ENCODE results near the gene FOXD1.

Gene FOXD1

GRCh38 chr5:73445665-73446630 lies 2.6 kb downstream of the FOXD1 start:
- no peaks in the 10 kb centered on the region for H3K9me3 ChIP-seq (ENCODE audit: insufficient read depth, low read depth, low read length)
- H3K4me1 ChIP-seq (ENCODE audit: insufficient read depth, low read length) = peaks cover 14% of the 10 kb centered on the region
- H3K4me3 ChIP-seq (ENCODE audit: low read length) = peak overlapping the region; percentile 47
- H3K27ac ChIP-seq (ENCODE audit: low read depth, low read length) = no peak overlapping the region
- WGBS = 2% methylated on average over 2 of the region's 7 CpGs
- no peak overlapping the region for H3K9ac ChIP-seq (ENCODE audit: low read depth, low read length)
- no peaks in the 10 kb centered on the region for H3K36me3 ChIP-seq (ENCODE audit: insufficient read depth, low read length)
- peaks cover 96% of the 10 kb centered on the region for H3K27me3 ChIP-seq (ENCODE audit: insufficient read depth, low read length)

GRCh38 chr5:73444499-73445438 lies 3.8 kb downstream of the FOXD1 start:
- WGBS = 3% methylated on average over 39 of the region's 43 CpGs
- H3K9me3 ChIP-seq (ENCODE audit: insufficient read depth, low read depth, low read length) = no peaks in the 10 kb centered on the region
- peaks cover 14% of the 10 kb centered on the region for H3K4me1 ChIP-seq (ENCODE audit: insufficient read depth, low read length)
- H3K9ac ChIP-seq (ENCODE audit: low read depth, low read length) = no peak overlapping the region
- H3K36me3 ChIP-seq (ENCODE audit: insufficient read depth, low read length) = no peaks in the 10 kb centered on the region
- no peak overlapping the region for H3K27ac ChIP-seq (ENCODE audit: low read depth, low read length)
- peak overlapping the region; percentile 31 for H3K4me3 ChIP-seq (ENCODE audit: low read length)
- H3K27me3 ChIP-seq (ENCODE audit: insufficient read depth, low read length) = peaks cover 95% of the 10 kb centered on the region

- Histone ChIP-seq H3K27me3 (ENCODE audit: insufficient read depth, low read length) (peaks cover 95% of the 10 kb centered on the region), H3K4me3 (ENCODE audit: low read length) (peak overlapping the region; percentile 31), H3K4me1 (ENCODE audit: insufficient read depth, low read length) (peaks cover 14% of the 10 kb centered on the region), H3K9me3 (ENCODE audit: insufficient read depth, low read depth, low read length) (no peaks in the 10 kb centered on the region), H3K9ac (ENCODE audit: low read depth, low read length) (no peak overlapping the region), H3K36me3 (ENCODE audit: insufficient read depth, low read length) (no peaks in the 10 kb centered on the region), H3K27ac (ENCODE audit: low read depth, low read length) (no peak overlapping the region)
- WGBS = under 1% methylated on average over 39 of the region's 39 CpGs
These were observed 4.6 kb downstream of the FOXD1 start for GRCh38 chr5:73443829-73444498.

- no peak overlapping the region; the same call in 1 of the 2 replicates for H3K4me3 ChIP-seq (ENCODE audit: low read length)
- no peak overlapping the region for H3K9ac ChIP-seq (ENCODE audit: low read depth, low read length)
- no peaks in the 10 kb centered on the region for H3K36me3 ChIP-seq (ENCODE audit: insufficient read depth, low read length)
- no peak overlapping the region for H3K27ac ChIP-seq (ENCODE audit: low read depth, low read length)
- 30% methylated on average over 2 of the region's 4 CpGs for WGBS
- peaks cover 22% of the 10 kb centered on the region for H3K4me1 ChIP-seq (ENCODE audit: insufficient read depth, low read length)
- peaks cover 95% of the 10 kb centered on the region for H3K27me3 ChIP-seq (ENCODE audit: insufficient read depth, low read length)
- no peaks in the 10 kb centered on the region for H3K9me3 ChIP-seq (ENCODE audit: insufficient read depth, low read depth, low read length)
These were observed 5.5 kb downstream of the FOXD1 start for GRCh38 chr5:73442996-73443627.

GRCh38 chr5:73442231-73442811 lies 6.3 kb downstream of the FOXD1 start:
- Histone ChIP-seq H3K9me3 (ENCODE audit: insufficient read depth, low read depth, low read length) (no peaks in the 10 kb centered on the region), H3K4me3 (ENCODE audit: low read length) (no peak overlapping the region), H3K27ac (ENCODE audit: low read depth, low read length) (no peak overlapping the region), H3K4me1 (ENCODE audit: insufficient read depth, low read length) (peaks cover 27% of the 10 kb centered on the region), H3K36me3 (ENCODE audit: insufficient read depth, low read length) (no peaks in the 10 kb centered on the region), H3K27me3 (ENCODE audit: insufficient read depth, low read length) (peaks cover 96% of the 10 kb centered on the region), H3K9ac (ENCODE audit: low read depth, low read length) (no peak overlapping the region)
- 69% methylated on average over 7 of the region's 7 CpGs for WGBS

GRCh38 chr5:73441378-73441777 lies 7.2 kb downstream of the FOXD1 start:
- Histone ChIP-seq H3K9me3 (ENCODE audit: insufficient read depth, low read depth, low read length) (no peaks in the 10 kb centered on the region), H3K4me3 (ENCODE audit: low read length) (no peak overlapping the region), H3K36me3 (ENCODE audit: insufficient read depth, low read length) (no peaks in the 10 kb centered on the region), H3K9ac (ENCODE audit: low read depth, low read length) (no peak overlapping the region), H3K27me3 (ENCODE audit: insufficient read depth, low read length) (peaks cover 100% of the 10 kb centered on the region), H3K4me1 (ENCODE audit: insufficient read depth, low read length) (peaks cover 26% of the 10 kb centered on the region), H3K27ac (ENCODE audit: low read depth, low read length) (no peak overlapping the region)

- no CpG with 5 or more reads among the region's 1 CpG for WGBS
- peaks cover 28% of the 10 kb centered on the region for H3K4me1 ChIP-seq (ENCODE audit: insufficient read depth, low read length)
- peaks cover 100% of the 10 kb centered on the region for H3K27me3 ChIP-seq (ENCODE audit: insufficient read depth, low read length)
These were observed 8.3 kb downstream of the FOXD1 start for GRCh38 chr5:73440262-73440661.

GRCh38 chr5:73438645-73439470 lies 9.7 kb downstream of the FOXD1 start:
- Histone ChIP-seq H3K36me3 (ENCODE audit: insufficient read depth, low read length) (no peaks in the 10 kb centered on the region), H3K27me3 (ENCODE audit: insufficient read depth, low read length) (peaks cover 100% of the 10 kb centered on the region), H3K4me3 (ENCODE audit: low read length) (no peak overlapping the region), H3K9me3 (ENCODE audit: insufficient read depth, low read depth, low read length) (no peaks in the 10 kb centered on the region), H3K27ac (ENCODE audit: low read depth, low read length) (no peak overlapping the region), H3K9ac (ENCODE audit: low read depth, low read length) (no peak overlapping the region), H3K4me1 (ENCODE audit: insufficient read depth, low read length) (peaks cover 34% of the 10 kb centered on the region)
- WGBS = 40% methylated on average over 3 of the region's 5 CpGs

More at GRCh38 chr5:73440262-73440661, 8.3 kb downstream of the FOXD1 start:
- H3K9me3 ChIP-seq (ENCODE audit: insufficient read depth, low read depth, low read length) = no peaks in the 10 kb centered on the region
- no peak overlapping the region for H3K9ac ChIP-seq (ENCODE audit: low read depth, low read length)
- no peak overlapping the region for H3K4me3 ChIP-seq (ENCODE audit: low read length)
- no peaks in the 10 kb centered on the region for H3K36me3 ChIP-seq (ENCODE audit: insufficient read depth, low read length)
- no peak overlapping the region for H3K27ac ChIP-seq (ENCODE audit: low read depth, low read length)

GRCh38 chr5:73437777-73438644 lies 10.6 kb downstream of the FOXD1 start:
- no peak overlapping the region for H3K9ac ChIP-seq (ENCODE audit: low read depth, low read length)
- WGBS = 5% methylated on average over 16 of the region's 18 CpGs

More at GRCh38 chr5:73437777-73438644, 10.6 kb downstream of the FOXD1 start:
- Histone ChIP-seq H3K27ac (ENCODE audit: low read depth, low read length) (no peak overlapping the region), H3K4me3 (ENCODE audit: low read length) (peak overlapping the region; percentile 49), H3K27me3 (ENCODE audit: insufficient read depth, low read length) (peaks cover 100% of the 10 kb centered on the region), H3K36me3 (ENCODE audit: insufficient read depth, low read length) (no peaks in the 10 kb centered on the region), H3K4me1 (ENCODE audit: insufficient read depth, low read length) (peaks cover 26% of the 10 kb centered on the region), H3K9me3 (ENCODE audit: insufficient read depth, low read depth, low read length) (no peaks in the 10 kb centered on the region)

Measured in HUES64 (cell line).